HS-5 (cell line): Measurements from ENCODE around the gene SCAPER.
"Not testable (repeated sequence)": the region's sequence is repeated elsewhere in the genome, so short reads cannot be mapped to it uniquely, and the experiment has no call there.

Experiments
- DNase-seq: peaks from one replicate; pipeline ENCODE4 v3.0.0-alpha.2; 2012; ENCODE audit warnings: low read depth

SCAPER gene

DNA sequence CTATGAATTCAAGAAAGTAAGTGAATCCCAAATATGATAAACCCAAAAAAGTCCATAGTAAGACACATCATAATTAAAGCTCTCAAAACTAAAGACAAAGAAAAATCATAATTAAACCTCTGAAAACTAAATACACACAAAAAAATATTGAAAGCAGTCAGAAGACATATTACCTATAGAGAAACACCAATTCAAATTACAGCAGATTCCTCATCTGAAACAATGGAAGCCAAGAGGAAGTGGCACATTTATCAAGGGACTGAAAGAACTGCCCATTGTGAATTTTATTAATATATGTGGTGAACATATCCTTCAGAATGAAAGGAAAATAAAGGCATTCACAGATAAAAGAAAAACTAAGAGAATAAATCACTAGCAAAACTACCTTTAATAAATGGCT is 128.2 kb downstream of the SCAPER start:
- DNase-seq: no peak

GRCh38 chr15:76776480-76776879 is 128.7 kb downstream of the SCAPER start:
- no peak for DNase-seq

DNA sequence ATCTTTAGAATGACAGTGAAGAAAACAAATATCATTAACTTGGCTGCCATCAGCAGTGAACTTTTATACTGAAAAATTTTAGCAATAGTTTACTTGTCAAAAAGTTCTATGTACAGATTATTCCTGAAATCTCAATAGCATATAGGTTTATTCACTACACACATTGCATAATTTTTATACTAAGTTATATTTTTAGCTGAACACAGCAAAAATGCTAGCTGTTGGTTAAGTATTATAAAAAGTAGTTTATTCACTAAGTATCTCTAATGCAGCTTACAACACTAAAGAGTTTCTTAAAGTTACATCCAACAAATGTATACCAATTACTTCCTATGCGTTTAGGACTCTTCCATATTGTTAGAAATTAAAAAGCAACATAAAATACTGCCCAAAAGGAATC is 131.9 kb downstream of the SCAPER start:
- DNase-seq: no peak

DNA sequence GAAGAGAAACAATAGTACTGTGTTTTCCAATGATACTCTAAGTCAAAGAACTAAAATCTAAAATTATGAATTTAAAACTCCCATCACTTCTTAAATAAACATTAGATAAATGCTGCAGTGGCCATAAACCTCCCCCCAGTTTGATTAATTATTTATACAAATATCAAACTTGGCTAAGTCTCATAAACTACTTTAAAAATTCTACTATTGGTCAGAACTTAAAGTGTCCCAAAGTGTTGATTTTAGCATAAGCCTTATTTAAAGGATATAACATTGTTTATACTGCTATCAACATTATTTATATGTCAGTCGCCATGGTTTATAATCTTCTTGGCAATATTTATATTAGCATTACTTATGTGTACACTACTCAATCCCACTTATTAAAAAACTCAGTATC is 132.4 kb downstream of the SCAPER start:
- DNase-seq: no peak

DNA sequence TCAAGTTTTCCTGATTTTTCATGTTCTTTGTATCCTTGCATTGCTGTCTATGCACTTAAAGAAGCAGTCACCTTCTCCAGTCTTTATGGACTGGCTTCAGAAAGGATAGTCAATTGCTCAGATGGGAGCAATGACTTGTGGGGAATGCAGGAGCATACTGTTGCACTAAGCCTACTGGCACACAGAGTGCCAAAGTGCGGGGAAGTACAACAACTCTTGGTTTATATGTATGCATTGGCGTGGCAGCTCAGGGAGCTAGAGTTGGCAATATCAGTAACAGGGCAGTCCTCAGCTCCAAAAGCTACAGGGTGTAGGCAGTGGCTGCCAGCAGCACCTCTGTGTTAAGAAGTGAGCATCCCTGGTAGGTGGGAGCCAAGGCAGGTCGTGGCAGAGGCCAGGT is 141.1 kb downstream of the SCAPER start:
- no peak for DNase-seq

DNA sequence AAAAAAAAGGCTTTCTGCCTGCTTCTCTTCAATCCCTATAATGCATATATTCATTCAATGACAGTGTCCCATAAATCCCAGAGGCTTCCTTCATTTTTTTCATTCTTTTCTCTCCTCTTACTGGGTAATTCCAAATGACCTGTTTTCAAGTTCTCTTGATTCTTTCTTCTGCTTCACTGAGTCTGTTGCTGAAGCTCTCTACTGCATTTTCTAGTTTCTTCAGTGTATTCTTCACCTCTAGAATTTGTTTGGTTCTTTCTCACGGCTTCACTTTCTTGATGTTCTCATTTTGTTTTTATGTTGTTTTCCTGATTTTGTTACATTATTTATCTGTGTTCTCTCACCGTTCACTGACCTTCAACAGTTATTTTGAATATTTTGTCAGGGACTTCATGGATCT is 141.6 kb downstream of the SCAPER start:
- DNase-seq: no peak

DNA sequence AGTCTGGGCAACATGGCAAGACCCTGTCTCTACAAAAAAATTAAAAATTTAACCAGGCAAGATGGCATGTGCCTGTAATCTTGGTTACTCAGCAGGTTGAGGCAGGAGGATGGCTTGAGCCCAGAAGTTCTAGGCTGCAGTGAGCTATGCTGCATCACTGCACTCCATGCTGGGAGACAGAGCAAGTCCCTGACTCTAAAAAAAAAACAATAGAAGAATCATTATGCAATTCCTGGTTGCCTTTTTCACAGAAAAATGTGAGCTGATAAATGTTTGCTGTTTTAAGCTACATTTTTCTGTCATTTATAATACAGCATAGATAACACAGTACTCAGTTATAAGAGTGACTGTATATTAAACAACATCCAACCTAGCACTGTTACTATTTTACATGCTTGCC is 148.8 kb downstream of the SCAPER start:
- DNase-seq: no peak

DNA sequence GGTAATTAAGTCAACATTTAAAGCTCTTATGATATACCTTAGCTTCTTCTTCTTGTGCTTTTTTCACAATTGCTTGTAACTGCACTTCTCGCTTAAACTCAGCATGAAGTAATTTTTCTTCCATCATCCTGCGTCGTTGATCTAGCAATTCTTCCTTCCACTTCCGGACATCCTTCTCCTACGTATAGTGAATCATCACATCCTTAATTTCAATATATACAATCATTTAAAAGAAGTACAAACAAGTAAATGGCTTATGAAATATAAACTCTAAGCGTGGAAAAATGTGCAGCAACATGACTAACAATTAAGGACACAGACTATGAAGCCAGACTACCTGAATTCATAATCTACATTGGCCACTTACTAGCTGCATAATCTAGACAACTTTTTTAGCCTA is 151.4 kb downstream of the SCAPER start:
- no peak for DNase-seq

DNA sequence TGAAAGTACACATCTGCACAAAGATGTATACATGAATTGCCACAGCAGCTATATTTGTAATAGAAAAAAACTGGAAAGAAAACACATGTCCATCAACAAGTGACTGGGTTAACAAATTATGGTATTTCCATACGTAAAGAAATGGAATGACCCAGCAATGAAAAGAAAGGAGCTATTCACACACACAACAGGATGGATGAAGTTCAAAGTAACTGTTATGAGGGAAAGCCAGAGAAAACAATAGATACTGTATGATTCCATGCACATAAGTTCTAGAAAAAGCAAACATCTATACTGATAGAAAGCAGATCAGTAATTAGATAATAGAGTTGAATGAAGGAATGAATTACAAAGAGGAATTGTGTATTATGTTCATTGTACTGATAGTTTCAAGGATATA is 152.0 kb downstream of the SCAPER start:
- no peak for DNase-seq

DNA sequence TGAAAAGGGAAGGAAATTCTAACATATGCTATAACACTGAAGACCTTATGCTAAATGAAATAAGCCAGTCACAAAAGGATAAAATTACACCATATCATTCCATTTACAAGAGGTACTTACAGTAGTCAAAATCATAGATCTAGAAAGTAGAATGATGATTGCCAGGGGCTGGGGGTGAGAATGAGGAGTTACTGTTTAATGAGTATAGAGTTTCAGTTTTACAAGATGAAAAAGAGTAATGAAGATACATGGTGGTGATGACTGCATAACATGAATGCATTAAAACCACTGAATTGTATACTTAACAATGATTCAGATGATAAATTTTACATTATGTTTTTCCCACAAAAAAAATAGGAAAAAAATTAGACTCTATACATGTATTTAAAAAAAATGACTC is 152.6 kb downstream of the SCAPER start:
- DNase-seq: no peak

GRCh38 chr15:76737573-76737972 is 167.6 kb downstream of the SCAPER start:
- DNase-seq: no peak

DNA sequence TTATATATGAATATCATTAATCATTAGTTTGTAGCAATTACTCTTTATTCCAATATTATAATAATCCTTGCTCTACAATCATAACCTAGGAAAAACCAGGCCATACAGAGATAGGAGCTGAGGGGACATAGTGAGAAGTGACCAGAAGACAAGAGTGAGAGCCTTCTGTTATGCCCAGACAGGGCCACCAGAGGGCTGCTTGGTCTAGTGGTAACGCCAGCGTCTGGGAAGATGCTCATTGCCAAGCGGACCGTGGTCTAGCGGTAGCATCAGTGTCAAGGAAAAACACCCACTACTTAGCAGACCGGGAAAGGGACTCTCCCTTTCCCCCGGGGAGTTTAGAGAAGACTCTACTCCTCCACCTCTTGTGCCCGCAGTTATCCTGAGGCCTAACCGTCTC is 172.8 kb downstream of the SCAPER start:
- DNase-seq: not testable (repeated sequence)

GRCh38 chr15:76730262-76730661 is 174.9 kb downstream of the SCAPER start:
- DNase-seq: no peak

DNA sequence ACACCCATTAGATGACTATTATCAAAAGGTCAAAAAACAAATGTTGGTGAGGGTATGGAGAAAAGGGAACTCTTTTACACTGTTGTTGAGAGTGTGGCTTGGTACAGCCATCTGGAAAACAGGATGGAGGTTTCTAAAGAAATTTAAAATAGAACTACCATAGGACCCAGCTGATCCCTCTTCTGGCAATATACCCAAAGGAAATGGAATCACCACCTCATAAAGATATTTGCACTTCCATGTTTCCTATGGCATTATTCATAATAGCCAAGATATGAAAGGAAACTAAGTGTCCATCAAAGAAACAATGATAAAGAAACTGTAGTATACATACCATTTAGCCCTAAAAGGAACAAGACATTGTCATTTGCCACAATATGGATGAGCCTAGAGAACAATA is 186.3 kb downstream of the SCAPER start:
- DNase-seq: no peak

- DNase-seq: no peak
These were observed 190.2 kb downstream of the SCAPER start for GRCh38 chr15:76714950-76715349.

GRCh38 chr15:76711351-76711827 is 193.8 kb downstream of the SCAPER start:
- DNase-seq: no peak

DNA sequence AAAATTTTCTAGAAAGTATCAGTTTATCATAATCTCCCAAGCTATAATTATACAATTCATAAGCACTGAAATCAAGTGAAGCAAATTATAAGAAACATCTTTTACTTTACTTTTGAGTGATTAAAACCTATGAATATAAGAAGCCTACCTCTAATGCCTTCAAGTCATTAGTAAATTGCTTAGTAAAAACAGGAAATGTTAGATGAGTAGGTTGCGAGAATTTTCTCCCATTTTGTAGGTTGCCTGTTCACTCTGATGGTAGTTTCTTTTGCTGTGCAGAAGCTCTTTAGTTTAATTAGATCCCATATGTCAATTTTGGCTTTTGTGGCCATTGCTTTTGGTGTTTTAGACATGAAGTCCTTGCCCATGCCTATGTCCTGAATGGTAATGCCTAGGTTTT is 201.1 kb downstream of the SCAPER start:
- not testable (repeated sequence) for DNase-seq

- no peak for DNase-seq
These were observed 208.3 kb downstream of the SCAPER start for GRCh38 chr15:76696840-76697239.

- not testable (repeated sequence) for DNase-seq
These were observed 212.6 kb downstream of the SCAPER start for GRCh38 chr15:76692546-76692945.

DNA sequence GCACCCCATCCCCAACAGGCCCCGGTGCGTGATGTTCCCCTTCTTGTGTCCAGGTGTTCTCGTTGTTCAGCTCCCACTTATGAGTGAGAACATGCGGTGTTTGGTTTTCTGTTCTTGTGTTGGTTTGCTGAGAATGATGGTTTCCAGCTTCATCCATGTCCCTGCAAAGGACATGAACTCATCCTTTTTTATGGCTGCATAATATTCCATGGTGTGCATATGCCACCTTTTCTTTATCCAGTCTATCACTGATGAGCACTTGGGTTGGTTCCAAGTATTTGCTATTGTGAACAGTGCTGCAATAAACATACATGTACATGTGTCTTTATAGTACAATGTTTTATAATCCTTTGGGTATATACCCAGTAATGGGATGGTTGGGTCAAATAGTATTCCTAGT is 217.5 kb downstream of the SCAPER start:
- not testable (repeated sequence) for DNase-seq

DNA sequence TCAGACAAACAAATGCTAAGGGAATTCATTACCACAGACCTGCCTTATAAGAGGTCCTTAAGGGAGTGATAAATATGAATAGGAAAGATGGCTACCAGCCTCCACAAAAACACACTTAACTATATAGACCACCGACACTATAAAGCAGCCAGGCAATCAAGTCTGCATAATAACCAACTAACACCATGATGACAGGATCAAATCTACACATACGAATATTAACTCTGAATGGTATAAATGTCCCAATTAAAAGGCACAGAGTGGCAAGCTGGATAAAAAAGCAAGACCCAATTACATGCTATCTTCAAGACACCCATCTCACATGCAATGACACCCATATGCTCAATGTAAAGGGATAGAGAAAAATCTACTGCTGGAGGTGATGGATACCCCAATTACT is 221.1 kb downstream of the SCAPER start:
- no peak for DNase-seq

- DNase-seq: no peak
These were observed 222.3 kb downstream of the SCAPER start for GRCh38 chr15:76682833-76683232.

DNA sequence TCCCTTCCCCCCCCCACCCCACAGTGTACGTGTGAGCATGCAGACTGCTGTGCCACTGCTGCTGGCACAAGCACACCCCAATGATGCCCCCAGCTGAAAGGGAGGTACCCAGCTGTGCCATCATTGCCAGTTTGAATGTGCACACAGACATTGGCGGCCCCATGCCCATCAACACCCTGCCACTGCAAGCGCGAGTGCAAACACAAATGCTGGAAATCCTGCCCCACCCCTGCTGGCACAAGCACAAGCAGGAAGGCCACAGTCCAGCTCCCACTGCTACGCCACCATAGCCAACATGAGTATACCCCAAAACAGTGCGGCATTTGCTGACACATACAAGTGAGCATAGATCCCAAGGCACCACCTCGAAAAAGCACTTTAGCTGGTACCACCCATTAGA is 222.9 kb downstream of the SCAPER start:
- DNase-seq: no peak

- DNase-seq: no peak
These were observed 226.4 kb downstream of the SCAPER start for GRCh38 chr15:76678766-76679165.

DNA sequence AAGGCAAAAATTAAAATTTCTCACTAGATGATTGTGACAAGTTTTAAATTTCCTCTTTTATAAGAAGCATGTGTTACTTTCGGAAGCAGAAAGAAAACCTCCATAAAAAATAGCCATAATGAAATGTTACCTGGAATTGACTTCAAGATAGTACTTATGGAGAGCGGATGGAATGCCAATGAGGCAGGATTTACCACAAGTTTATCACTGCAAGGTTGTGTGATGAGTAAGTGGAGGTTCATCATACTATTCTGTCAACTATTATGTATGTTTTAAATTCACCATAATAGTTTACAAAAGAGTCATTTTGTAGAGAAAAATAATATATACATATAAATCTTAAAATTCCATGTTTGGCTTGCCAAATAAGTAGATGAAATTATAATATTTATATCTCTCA is 230.3 kb downstream of the SCAPER start:
- peak; percentile 15 for DNase-seq
